ENCODE data around the gene SCAMP2.
A peak's percentile ranks its signal among the peaks of the same experiment; 100 is the strongest.

SCAMP2 gene

DNA sequence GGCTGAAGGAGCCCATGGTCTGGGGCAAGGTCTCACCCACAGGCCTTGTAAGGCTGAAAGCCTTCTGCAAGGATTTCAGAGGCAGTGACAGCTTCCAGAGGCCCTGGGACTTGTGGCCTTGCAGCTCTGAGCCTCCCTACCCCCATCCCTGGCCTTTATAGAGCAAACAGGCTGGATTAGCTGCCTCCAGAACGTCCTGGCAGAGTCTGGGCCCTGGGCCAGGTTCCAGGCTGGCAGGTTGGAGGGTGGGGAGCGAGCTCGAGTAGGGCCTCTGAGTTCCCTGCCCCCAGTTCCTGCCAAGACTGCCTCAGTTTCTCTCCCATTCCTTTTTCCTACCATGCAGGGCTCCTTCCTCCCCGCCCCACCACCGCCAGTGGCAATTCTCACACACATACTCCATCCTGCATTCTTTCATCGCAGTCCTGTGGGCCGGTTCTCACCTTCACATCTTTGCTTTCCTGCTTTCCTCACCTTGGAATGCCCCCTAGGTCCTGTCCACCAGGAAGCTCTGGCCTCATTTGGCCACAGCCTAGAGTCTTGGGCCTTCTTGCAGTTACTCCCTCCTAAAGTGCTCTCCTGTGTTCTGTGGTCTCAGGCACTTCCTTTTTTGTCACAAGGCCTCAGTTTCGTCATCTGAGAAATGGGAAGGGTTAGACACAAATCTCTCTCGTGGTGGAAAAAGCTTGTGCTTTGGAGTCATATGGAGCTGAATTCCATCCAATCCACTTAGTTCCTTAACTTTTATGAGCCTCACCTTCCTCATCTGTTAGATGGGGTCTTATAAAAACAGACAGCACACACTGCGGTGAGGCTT is 57.8 kb downstream of the SCAMP2 start:
- DNase-seq, result peak; percentile 10

DNA sequence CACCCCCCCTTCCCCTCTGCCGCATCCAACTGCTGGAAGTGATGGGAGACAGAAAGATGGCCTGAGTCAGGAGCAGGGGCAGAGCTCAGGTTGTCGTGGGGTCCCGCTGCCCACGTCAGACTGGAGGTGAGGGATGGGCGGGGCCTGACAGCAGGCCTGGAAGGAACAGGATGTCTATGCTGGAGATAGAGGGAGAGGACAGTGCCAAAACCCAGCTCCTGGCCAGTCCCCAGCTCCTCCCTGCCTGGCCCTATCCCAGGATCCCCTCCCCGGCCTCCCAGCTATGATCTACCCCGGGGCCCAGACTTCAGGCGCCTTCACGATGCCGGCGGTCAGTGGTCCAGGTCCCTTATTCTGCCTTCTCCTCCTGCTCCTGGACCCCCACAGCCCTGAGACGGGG is 60.6 kb downstream of the SCAMP2 start, which contains the start of gene LMAN1L:
TSS of gene LMAN1L (plus strand) at position 303 of the 400 bp plus-strand sequence. CDS start at position 323, 20 bp downstream.
- no peak for DNase-seq

DNA sequence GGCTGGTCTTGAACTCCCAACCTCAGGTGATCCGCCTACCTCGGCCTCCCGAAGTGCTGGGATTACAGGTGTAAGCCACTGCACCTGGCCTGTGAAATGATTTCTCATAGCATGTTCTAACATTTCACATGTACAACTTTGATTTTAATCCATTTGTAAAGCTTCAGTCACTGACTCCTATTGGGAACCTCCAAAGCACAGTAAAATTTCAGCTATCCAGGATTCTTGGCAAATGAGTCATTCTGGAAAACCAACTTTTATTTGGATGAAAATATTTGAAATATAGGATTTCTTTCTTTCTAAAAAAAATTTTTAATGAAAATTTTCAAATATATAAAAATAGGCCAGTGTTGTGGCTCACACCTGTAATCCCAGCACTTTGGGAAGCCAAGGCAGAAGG is 63.2 kb downstream of the SCAMP2 start:
- no peak for DNase-seq

DNA sequence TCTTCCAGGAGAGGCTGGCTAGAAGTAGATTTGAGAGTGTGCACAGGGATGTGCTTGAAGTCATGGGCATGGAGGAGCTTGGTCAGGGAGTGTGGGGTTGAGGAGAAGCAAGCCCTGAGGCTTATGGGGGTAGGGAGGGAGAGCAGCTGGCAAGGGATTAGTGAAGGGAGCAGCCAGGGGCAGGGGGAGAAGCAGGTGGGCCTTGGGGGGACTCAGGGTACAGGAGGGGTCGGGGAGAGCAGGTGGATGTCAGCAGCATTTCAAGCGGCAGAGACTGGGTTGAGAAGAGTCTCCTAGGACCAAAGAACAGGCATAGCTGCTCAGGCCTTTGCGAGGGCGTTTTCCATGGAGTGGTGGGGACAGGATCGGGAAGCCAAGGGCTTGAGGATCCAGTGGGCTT is 63.9 kb downstream of the SCAMP2 start:
- no peak for DNase-seq

DNA sequence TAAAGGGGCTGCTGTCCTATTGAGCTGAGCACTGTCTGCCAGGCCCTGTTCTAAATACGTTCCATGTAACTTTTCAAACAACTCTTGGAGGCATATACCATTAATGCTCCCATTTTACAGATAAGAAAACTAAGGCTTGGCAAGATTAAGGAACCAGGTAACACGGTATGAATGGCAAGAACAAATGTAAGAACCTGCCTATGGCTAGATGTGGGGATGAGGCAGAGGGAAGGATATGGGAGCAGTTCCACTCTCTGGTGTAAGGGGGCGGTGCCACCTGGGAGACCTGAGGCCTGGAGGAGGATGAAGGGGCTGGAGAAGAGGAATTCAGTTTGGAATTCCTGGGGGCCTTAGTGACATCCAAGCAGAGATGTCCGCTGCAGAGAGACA is 64.3 kb downstream of the SCAMP2 start:
- no peak for DNase-seq

DNA sequence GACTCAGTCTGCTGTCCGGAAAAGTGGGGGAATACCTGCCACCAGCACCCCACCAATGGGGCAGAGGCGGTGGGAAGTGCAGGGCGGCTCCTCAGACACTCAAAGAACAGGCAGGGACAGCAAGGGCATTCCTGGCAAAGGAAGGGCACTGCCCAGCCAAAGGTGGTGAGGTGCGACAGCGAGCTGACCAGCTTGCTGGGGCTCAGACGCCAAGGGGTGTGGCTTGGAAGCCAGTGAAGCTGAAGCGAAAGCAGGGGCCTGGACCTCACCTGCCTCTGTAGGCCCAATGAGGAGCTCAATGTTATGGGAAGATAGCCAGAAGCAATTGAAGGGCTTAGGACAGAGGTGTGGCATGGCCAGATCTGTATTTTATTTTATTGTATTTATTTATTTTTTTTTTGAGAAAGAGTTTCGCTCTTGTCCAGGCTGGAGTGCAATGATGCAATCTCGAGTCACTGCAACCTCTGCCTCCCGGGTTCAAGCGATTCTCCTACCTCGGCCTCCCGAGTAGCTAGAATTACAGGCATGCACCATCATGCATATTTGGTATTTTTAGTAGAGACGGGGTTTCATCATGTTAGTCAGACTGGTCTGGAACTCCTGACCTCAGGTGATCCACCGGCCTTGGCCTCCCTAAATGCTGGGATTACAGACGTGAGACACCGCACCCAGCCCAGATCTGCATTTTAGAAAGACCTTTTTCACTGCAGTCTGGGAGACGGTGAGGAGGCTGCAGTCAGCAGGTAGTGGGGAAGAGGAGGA is 64.9 kb downstream of the SCAMP2 start:
- DNase-seq, result no peak

DNA sequence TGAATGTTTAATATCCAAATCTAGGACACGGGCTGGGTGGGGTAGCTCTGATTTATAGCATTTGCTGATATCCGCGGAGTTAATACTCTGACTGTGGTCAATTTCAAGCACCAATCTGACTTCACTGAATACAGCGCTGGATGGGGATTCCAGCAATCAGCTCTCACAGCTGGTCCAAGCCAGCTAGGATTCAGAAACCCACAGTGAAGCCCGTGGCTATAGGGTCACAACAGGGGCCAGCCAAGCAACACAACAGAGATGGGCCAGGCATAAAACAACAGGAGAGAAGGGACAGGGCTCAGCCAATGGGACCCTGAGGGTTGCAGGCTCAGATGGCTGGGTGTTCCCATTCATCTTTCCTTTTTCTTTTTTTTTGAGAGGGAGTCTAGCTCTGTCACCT is 65.9 kb downstream of the SCAMP2 start:
- no peak for DNase-seq

DNA sequence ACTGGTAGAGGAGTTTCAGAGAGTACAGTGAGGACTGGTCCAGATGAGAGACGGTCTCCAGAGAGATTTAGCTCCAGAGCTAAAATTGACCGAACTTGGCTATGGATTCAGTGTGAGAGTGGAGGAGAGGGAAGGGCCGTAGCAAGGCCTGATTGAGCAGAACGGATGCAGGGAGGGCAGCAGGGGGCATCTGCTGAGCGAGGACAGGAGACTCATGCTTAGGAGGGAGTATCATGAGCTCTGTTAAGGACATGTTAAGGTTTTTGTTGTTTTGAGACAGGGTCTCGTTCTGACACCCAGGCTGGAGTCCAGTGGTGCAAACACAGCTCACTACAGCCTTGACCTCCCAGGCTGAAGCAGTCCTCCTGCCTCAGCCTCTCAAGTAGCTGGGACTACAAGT is 68.2 kb downstream of the SCAMP2 start:
- DNase-seq, result no peak

DNA sequence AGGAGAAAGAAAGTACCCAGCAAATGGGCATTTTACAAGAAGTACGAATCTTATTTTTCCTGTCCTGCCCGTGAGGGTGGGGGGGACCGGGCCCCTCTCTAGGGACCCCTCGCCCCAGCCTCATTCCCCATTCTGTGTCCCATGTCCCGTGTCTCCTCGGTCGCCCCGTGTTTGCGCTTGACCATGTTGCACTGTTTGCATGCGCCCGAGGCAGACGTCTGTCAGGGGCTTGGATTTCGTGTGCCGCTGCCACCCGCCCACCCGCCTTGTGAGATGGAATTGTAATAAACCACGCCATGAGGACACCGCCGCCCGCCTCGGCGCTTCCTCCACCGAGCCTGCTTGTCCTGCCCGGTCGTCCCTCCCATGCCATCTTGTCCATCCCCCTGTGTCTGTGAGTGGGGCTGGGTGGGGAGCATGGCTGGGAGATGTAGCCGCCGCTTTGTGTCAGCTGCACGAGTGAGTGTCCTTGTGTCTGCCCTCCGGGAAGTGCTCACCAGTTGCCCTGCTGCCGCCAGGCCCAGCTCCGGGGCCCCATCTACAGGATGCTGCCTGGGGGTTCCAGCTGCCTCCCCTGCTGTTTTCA is 70.2 kb downstream of the SCAMP2 start:
- no peak for DNase-seq

DNA sequence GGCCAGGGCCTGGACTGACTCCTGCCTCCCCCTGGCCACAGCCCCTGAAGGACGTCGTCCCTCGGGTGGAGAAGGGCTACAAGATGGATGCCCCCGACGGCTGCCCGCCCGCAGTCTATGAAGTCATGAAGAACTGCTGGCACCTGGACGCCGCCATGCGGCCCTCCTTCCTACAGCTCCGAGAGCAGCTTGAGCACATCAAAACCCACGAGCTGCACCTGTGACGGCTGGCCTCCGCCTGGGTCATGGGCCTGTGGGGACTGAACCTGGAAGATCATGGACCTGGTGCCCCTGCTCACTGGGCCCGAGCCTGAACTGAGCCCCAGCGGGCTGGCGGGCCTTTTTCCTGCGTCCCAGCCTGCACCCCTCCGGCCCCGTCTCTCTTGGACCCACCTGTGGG is 70.9 kb downstream of the SCAMP2 start:
- no peak for DNase-seq

DNA sequence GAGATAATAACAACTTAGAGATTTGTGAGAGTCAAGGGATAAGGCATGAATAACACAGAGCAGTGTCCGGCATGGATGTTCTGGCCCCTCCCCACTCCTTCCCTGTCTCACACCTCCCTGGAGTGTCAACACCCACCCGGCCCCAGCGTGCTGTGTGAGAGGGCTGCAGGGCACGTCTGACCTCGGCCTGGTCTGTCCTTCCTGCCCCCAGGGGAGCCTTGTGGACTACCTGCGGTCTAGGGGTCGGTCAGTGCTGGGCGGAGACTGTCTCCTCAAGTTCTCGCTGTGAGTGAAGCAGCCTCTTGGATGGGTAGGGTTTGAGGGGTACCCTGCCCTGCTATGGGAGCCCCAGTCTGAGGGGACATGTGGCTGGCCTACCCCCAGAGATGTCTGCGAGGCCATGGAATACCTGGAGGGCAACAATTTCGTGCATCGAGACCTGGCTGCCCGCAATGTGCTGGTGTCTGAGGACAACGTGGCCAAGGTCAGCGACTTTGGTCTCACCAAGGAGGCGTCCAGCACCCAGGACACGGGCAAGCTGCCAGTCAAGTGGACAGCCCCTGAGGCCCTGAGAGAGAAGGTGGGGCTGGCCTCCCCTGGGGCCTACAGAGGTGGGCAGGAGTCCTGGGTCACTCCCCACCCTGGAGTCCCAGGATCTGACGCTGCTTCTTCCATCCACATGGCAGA is 71.7 kb downstream of the SCAMP2 start:
- DNase-seq, result no peak

DNA sequence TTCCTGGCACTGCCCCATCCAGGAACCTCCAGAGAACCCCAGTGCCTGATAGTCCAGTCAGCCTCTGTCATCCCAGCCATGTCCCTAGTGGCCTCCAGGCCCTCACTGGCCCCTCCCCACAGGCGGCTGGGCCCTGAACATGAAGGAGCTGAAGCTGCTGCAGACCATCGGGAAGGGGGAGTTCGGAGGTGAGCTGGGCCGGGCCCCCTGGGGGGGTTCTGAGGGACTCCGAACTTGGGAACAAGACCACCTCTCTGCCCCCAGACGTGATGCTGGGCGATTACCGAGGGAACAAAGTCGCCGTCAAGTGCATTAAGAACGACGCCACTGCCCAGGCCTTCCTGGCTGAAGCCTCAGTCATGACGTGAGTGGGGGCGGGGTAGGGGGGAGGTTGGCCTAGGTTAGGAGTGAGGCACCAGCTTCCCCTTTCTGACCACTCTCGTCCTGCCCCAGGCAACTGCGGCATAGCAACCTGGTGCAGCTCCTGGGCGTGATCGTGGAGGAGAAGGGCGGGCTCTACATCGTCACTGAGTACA is 72.5 kb downstream of the SCAMP2 start:
- no peak for DNase-seq

DNA sequence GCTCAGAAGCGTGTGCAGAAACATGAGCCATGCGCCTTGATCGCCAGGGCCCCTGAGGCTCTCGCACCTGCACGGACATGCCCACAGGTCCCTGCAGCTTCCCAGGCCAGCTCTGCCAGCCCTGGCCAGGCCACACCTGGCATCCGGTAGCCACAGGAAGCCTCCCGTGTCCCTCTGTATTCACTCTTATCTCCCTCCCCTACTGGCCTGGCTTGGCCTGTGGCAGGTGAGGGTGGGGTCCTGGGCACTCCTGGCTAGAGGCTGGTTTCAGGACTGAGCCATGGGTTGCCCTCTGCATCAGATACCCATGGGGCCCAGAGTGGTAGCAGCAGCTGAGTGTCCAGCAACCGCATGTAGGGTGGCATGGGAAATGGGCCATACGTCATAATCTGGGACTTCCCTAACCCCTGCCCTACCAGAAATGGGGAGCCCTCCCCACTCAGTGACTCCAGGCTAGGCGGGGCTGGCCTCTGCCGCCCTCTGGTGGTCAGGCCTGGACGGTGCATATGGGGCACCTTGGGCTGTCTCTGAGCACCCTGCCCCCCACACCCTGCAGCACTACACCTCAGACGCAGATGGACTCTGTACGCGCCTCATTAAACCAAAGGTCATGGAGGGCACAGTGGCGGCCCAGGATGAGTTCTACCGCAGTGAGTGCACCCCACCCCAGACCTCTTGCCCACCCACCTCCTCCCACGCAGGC is 73.2 kb downstream of the SCAMP2 start:
- peak; percentile 11 for DNase-seq

DNA sequence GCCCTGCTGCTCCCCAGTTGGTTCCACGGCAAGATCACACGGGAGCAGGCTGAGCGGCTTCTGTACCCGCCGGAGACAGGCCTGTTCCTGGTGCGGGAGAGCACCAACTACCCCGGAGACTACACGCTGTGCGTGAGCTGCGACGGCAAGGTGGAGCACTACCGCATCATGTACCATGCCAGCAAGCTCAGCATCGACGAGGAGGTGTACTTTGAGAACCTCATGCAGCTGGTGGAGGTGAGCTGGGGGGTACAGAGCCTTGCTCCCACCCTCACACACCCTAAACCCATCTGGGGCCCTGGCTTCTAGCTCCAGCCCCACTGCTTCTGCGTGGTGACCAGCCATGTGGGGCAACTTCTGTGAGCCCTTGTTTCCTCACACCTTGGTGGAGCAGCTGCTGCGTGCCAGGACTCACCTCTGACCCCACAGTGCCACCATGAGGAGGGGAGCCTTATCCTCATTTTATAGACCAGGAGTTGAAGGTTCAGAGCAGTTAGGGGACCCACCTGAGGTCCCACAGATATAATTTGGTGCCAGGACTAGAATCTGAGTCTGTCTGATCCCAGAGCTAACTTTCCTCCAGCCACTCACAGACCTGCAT is 73.8 kb downstream of the SCAMP2 start:
- no peak for DNase-seq

DNA sequence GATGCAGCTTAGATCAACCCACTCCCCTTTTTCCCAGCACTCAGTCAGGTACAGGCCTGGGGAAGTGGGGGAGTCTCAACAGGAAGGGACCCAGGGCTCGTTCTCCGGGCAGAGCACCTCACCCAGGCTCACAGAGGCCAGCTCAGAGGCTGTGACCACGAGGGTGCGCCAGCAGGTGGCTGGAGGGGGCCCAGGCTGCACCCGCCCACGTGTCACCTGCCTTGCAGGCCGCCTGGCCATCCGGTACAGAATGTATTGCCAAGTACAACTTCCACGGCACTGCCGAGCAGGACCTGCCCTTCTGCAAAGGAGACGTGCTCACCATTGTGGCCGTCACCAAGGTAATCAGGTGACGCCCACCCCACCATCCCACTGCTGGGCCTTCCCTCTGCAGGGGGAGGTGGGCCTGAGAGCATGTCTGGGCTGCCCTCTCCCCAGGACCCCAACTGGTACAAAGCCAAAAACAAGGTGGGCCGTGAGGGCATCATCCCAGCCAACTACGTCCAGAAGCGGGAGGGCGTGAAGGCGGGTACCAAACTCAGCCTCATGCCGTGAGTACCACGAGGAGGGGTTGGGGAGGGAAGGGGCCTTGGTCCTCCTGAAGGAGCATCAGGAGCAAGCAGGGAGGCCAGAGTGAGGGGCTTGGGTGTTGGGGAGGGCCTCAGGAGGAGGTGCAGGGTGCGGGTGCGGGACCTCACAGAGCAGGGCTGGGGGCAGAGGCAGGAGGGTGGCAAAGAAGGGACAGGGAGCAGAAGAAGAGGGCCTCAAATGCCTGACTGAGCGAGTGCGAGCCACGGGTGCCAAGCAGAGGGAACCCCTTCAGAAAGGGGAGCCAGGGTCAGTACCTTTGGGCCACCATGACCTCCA is 74.5 kb downstream of the SCAMP2 start:
- DNase-seq, result no peak

DNA sequence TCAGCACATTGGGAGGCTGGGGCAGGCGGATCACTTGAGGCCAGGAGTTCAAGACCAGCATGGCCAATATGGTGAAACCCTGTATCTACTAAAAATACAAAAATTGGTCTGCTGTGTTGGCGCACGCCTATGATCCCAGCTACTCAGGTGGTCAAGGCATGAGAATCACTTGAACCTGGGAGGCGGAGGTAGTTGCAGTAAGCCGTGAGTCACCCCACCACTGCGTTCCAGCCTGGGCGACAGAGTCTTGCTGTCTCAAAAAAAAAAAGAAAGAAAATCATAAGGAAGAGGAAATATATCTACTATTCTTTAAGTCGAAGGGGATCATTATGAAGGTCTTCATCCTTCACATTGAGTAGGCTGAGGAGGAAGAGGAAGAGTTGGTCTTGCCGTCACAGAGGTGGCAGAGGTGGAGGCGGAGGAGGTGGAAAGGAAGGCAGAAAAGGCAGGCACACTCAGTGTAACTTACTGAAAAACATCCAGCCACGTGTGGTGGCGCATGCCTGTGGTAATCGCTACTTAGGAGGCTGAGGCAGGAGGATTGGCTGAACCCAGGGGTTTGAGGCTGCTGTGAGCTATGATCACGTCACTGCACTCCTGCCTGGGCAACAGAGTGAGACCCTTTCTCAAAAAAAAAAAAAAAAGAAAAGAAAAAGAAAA is 77.1 kb downstream of the SCAMP2 start:
- DNase-seq, result no peak

DNA sequence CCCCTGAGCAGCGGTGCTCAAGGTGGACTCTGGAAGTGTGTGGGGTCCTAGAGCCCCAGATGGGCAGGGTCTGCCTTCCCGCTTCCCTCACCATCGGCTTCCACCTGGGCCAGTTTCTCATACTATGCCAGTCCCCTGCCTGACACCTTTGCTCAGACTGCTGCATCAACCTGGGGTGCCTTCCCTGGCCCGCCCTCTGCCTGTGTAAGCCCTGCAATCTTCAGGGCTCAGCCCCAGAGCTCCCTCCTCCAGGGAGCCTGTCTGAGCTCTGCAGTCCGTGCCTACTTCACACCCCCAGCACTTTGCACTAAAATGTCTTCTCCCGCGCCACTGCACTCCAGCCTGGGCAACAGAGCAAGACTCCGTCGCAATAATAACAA is 78.2 kb downstream of the SCAMP2 start:
- no peak for DNase-seq

DNA sequence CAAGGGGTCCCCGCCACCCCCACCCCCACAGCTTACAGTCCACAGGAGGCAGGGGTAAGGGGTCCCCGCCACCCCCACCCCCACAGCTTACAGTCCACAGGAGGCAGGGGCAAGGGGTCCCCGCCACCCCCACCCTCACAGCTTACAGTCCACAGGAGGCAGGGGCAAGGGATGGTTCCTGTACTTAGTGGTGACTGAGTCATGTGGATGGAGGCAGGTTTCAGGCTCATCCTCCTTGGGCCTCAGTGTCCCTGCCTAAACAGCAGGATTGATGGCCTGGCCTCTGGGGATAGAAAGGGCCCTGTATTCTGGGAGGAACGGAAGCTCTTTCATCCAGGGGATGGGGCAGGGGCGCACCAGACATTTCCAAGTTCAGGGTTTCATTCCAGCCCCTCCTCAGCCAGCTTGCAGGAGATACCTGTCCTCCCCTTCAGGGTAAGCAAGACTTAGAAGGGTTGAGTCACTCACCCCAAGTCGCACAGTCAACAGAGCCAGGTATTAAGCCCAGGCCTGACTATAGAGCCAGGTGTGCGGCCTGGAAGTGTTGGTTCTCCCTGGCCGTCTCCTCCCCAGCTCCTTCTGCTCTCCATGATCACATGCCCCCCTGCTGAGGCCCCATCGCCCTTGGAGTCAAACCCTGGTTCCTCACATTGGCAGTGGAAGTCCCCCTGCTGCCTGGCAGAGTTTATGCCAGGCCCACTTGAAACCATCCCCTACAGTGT is 78.8 kb downstream of the SCAMP2 start:
- DNase-seq, result no peak
